K562 (cell line): Measurements from ENCODE around the gene NTRK2. TPM values are rescaled to one million over a fixed set of nuclear protein-coding genes. Genes with fewer than 3 reads are reported as not detected.

Source experiments
- ATAC-seq: fragments of 200-7000 bp; cut with Tn5 transposase; 3 replicates; pipeline ENCODE4 v1.9.1; 2020; ENCODE audit warnings: moderate library complexity
- BruUV-seq: library from RNA; stranded (reverse); fragments of 400-500 nt; replicated peaks from 2 replicates; lab custom pipeline; 2021; lab: Mats Ljungman, UMichigan
- CTCF ChIA-PET: fragments of 300-600 bp; formaldehyde crosslinking; extraction: SDS; loops from one replicate; lab custom pipeline; 2021; ENCODE audit warnings: low intra/inter-chr PET ratio; lab: Yijun Ruan, JAX
- POLR2A ChIA-PET: fragments of 300-600, 350-650 bp; sonication (Branson Sonifier 250); formaldehyde crosslinking; extraction: SDS; loops from one replicate; lab custom pipeline; 2021; ENCODE audit warnings: antibody characterized with exemption, inconsistent platforms; lab: Yijun Ruan, JAX
- DNase-seq, 4 experiments: peaks; one replicate each; pipeline versions ENCODE4 v3.0.0 to v3.0.0-alpha.2; 2011 to 2018; ENCODE audit warnings: low spot score in 3 of 4, mixed read lengths in 3 of 4; ENCODE audit errors: extremely low read depth in 1 of 4
- FAIRE-seq: peaks from 2 replicates; lab custom pipeline; 2011; peaks lifted over from hg19 to GRCh38; lab: Jason Lieb, UNC
- H2AFZ ChIP-seq: 2 replicates; pipeline ENCODE4 v1.6.0; 2011; ENCODE audit warnings: low read depth, low read length, control low read depth, inconsistent platforms
- H3K27ac ChIP-seq: fragments of 200-600 bp; 3 replicates; pipeline ENCODE4 v1.8.0; 2011; ENCODE audit warnings: low read depth, mild to moderate bottlenecking, control low read depth, inconsistent platforms, low read length, moderate library complexity, mixed read lengths; ENCODE audit errors: extremely low read depth
- H3K27me3 ChIP-seq, 2 experiments: fragments of 300-600 bp in 1 of 2; 2 replicates in 1 of 2; 3 replicates in 1 of 2; pipeline versions ENCODE4 v1.6.0 to v1.8.0; 2011; ENCODE audit warnings: inconsistent platforms in 2 of 2, low read length in 2 of 2, mild to moderate bottlenecking in 1 of 2, mixed read lengths in 1 of 2, moderate library complexity in 1 of 2; ENCODE audit not compliant: control insufficient read depth in 2 of 2, insufficient read depth in 2 of 2
- H3K36me3 ChIP-seq: fragments of 300-600 bp; 3 replicates; pipeline ENCODE4 v1.8.0; 2011; ENCODE audit warnings: mild to moderate bottlenecking, low read length, inconsistent platforms; ENCODE audit not compliant: control insufficient read depth, insufficient read depth
- H3K4me1 ChIP-seq, 2 experiments: fragments of 200-600 bp in 1 of 2; replicated peaks in 1 of 2; 2 replicates in 1 of 2; 3 replicates in 1 of 2; pipeline versions ENCODE4 v1.5.1 to v1.8.0; 2011; ENCODE audit warnings: inconsistent platforms in 2 of 2, low read length in 2 of 2, mild to moderate bottlenecking in 1 of 2, mixed read lengths in 1 of 2, moderate library complexity in 1 of 2; ENCODE audit not compliant: control insufficient read depth in 2 of 2, insufficient read depth in 2 of 2
- H3K4me2 ChIP-seq: 2 replicates; pipeline ENCODE4 v1.6.1; 2011; ENCODE audit warnings: low read length, control low read depth, inconsistent platforms, mixed read lengths; ENCODE audit not compliant: insufficient read depth
- H3K4me3 ChIP-seq: fragments of 200-600 bp; sonication (generic), shearing (Covaris generic); 2 replicates; pipeline ENCODE4 v1.5.1; 2016; ENCODE audit warnings: control low read depth, inconsistent platforms
- H3K79me2 ChIP-seq: fragments of 200-600 bp; 3 replicates; pipeline ENCODE4 v1.8.0; 2011; ENCODE audit warnings: low read length, inconsistent platforms; ENCODE audit not compliant: control insufficient read depth, insufficient read depth
- H3K9ac ChIP-seq, 2 experiments: 2 replicates each; pipeline versions ENCODE4 v1.6.0 to v1.6.1; 2011; ENCODE audit warnings: low read depth in 2 of 2, low read length in 2 of 2, control low read depth in 1 of 2, inconsistent platforms in 1 of 2, mild to moderate bottlenecking in 1 of 2, mixed read lengths in 1 of 2; ENCODE audit not compliant: insufficient read depth in 1 of 2
- H3K9me1 ChIP-seq: one replicate; pipeline ENCODE4 v1.6.0; 2011; ENCODE audit warnings: inconsistent platforms, mild to moderate bottlenecking, low read length, moderate library complexity; ENCODE audit not compliant: control insufficient read depth, insufficient read depth
- H3K9me3 ChIP-seq: replicated peaks from 2 replicates; pipeline ENCODE4 v1.5.1; 2011; ENCODE audit warnings: low read depth, low read length, inconsistent platforms; ENCODE audit not compliant: control insufficient read depth, insufficient read depth
- H4K20me1 ChIP-seq: replicated peaks from 2 replicates; pipeline ENCODE4 v1.6.1; 2011; ENCODE audit warnings: low read length, inconsistent platforms, mixed read lengths; ENCODE audit not compliant: control insufficient read depth, insufficient read depth
- REST ChIP-seq, 2 experiments: fragments of 450-650 bp; formaldehyde crosslinking in 1 of 2; IDR thresholded peaks; 2 replicates each; pipeline versions ENCODE4 v1.4.0 to v1.6.1; 2014 to 2020; ENCODE audit warnings: mild to moderate bottlenecking in 2 of 2, borderline replicate concordance in 1 of 2, low read depth in 1 of 2
- TCF3 ChIP-seq: sonication (generic); formaldehyde crosslinking; IDR thresholded peaks from 2 replicates; pipeline ENCODE4 v1.4.0; 2020; ENCODE audit warnings: mild to moderate bottlenecking, missing genetic modification reagents
- TCFL5 ChIP-seq: fragments of 250-450 bp; sonication (Bioruptor Pico); conservative IDR thresholded peaks from 2 replicates; pipeline ENCODE4 v1.6.1; 2021; ENCODE audit warnings: mild to moderate bottlenecking, moderate library complexity, matching md5 sums
- THAP12 ChIP-seq: fragments of 250-450 bp; sonication (Bioruptor Pico); IDR thresholded peaks from 2 replicates; pipeline ENCODE4 v1.9.0; 2021; ENCODE audit warnings: mild to moderate bottlenecking, inconsistent platforms
- ZNF239 ChIP-seq: fragments of 250-450 bp; sonication (Bioruptor Pico); IDR thresholded peaks from 2 replicates; pipeline ENCODE4 v1.4.0; 2020; ENCODE audit warnings: mild to moderate bottlenecking
- ZNF280A ChIP-seq: fragments of 450-650 bp; IDR thresholded peaks from 2 replicates; pipeline ENCODE4 v1.6.1; 2018; ENCODE audit warnings: mild to moderate bottlenecking, low read depth; ENCODE audit not compliant: partially characterized antibody
- ZNF764 ChIP-seq: fragments of 250-450 bp; sonication (Bioruptor Pico); IDR thresholded peaks from 2 replicates; pipeline ENCODE4 v1.4.0; 2020; ENCODE audit warnings: low read depth, mild to moderate bottlenecking, moderate library complexity
- WGBS: fragments of 100-300 bp; shearing (Covaris generic); methylation state at CpG from one replicate; pipeline ENCODE4 v1.1.6; 2016; ENCODE audit warnings: low coverage, mixed read lengths; ENCODE audit not compliant: insufficient coverage; ENCODE audit errors: missing lambda C conversion rate; 5-methylcytosine and 5-hydroxymethylcytosine counted together
- in situ Hi-C: fragments of 300-500 bp; cut with MboI; formaldehyde crosslinking; loops from 4 replicates; pipeline ENCODE4 v1.15.0; 2018; ENCODE audit warnings: inconsistent platforms, mixed read lengths
- intact Hi-C: fragments of 100-400 bp; cut with micrococcal nuclease; formaldehyde crosslinking; loops from 2 replicates; pipeline ENCODE4 v1.14.2; 2022
- polyA plus RNA-seq, 8 experiments: library from polyadenylated mRNA; depleted of rRNA in 4 of 8; stranded (reverse) in 5 of 8; unstranded in 3 of 8; fragments of >200 nt; fragmentation: Nextera tagmentation in 2 of 8; fragmentation: Illumina TruSeq in 1 of 8; extraction: Ambion mirVana in 2 of 8; extraction: Trizol in 1 of 8; gene quantifications; 2 replicates each; pipeline versions ENCODE4 v1.2.1 to v1.2.3, GENCODE V29; 2011 to 2014; ENCODE audit warnings: inconsistent platforms in 1 of 8, missing spikeins in 1 of 8
- total RNA-seq, 7 experiments: library from RNA; depleted of rRNA in 6 of 7; stranded (reverse); fragments of >200 nt in 6 of 7; fragmentation: Illumina TruSeq in 2 of 7; extraction: Trizol in 2 of 7; gene quantifications; 2 replicates each; pipeline versions ENCODE4 v1.2.1 to v1.2.3, GENCODE V29; 2011 to 2021; ENCODE audit warnings: low replicate concordance in 1 of 7
- TF ChIP-seq, protein P1 (sequence below), 2 experiments: fragments of 450-650 bp in 1 of 2; sonication (generic) in 1 of 2; formaldehyde crosslinking; conservative IDR thresholded peaks; 2 replicates each; pipeline versions ENCODE4 v1.4.0 to v1.8.1; 2020 to 2022; ENCODE audit warnings: mild to moderate bottlenecking in 1 of 2, missing genetic modification reagents in 1 of 2

Gene NTRK2
- total and polyA plus RNA-seq, 9 of the 15 experiments (the other 6 are each of a cell fraction or from before 2014, with no cell fraction given), result not detected

DNA sequence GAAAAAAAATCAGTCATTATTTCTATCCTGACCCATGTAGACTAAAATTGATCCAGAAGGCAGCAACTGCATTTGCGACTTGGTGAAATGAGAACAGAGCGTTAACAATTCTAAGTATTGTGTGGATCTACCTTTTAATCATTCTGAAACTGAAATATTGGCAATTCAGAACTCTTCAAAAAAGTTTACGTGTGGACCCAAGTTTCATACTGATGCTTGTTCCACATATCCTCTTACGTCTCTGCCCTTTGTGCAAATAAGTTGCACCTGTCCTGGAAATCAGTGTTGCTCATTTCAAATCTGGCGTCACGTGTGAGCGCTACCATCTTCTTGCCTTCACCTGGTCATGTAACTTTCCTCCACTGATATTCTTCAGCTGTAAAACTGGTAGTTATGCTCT is 74.7 kb downstream of the NTRK2 start:
- no peaks in the 10 kb centered on the region for H3K27me3 ChIP-seq
- H3K9me3 ChIP-seq, result no peaks in the 10 kb centered on the region
- no peaks in the 10 kb centered on the region for H3K79me2 ChIP-seq
- intact Hi-C loops (no loop called here), in situ Hi-C loops (no loop called here)
- WGBS, result 4% methylated on average over 7 of the region's 7 CpGs
- H3K27ac ChIP-seq, result no peak overlapping the region
- no peak overlapping the region for H3K4me3 ChIP-seq
- DNase-seq, result no peak
- no peak for ATAC-seq
- H3K36me3 ChIP-seq, result no peaks in the 10 kb centered on the region
- CTCF ChIA-PET, result no interaction called here
- POLR2A ChIA-PET, result no interaction called here
- BruUV-seq, result no TSS peak
- H4K20me1 ChIP-seq, result no peaks in the 10 kb centered on the region
- no peak for FAIRE-seq
- no peak overlapping the region for H3K4me2 ChIP-seq
- H3K9ac ChIP-seq, result no peak overlapping the region
- H3K4me1 ChIP-seq, result no peaks in the 10 kb centered on the region
- no peaks in the 10 kb centered on the region for H3K9me1 ChIP-seq
- no peak overlapping the region for H2AFZ ChIP-seq
- no peak for TF ChIP-seq REST (IDR thresholded peaks at IDR 0.05; ENCODE audit: borderline replicate concordance)
- no peak for TF ChIP-seq REST (CRISPR knock-in tag; IDR thresholded peaks at IDR 0.05; ENCODE audit: low read depth)
- no peak for TF ChIP-seq TCFL5 (CRISPR knock-in tag)
- no peak for TF ChIP-seq TCF3
- no peak for TF ChIP-seq ZNF764 (CRISPR knock-in tag)
- no peak for TF ChIP-seq ZNF239 (CRISPR knock-in tag)
- TF ChIP-seq, protein P1, sequence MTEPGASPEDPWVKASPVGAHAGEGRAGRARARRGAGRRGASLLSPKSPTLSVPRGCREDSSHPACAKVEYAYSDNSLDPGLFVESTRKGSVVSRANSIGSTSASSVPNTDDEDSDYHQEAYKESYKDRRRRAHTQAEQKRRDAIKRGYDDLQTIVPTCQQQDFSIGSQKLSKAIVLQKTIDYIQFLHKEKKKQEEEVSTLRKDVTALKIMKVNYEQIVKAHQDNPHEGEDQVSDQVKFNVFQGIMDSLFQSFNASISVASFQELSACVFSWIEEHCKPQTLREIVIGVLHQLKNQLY (CRISPR knock-in tag; conservative IDR thresholded peaks at IDR 0.05), result no peak
- TF ChIP-seq ZNF280A, result no peak
- TF ChIP-seq THAP12 (CRISPR knock-in tag), result no peak
